Fibroblast of the aortic adventitia (primary cell): Measurements from ENCODE around the gene OSTF1. TPM values are rescaled to one million over a fixed set of nuclear protein-coding genes. Genes with fewer than 3 reads are reported as not detected.
A peak's percentile ranks its signal among the peaks of the same experiment; 100 is the strongest.

Source experiments
- DNase-seq: peaks from one replicate; pipeline ENCODE4 v3.0.0-alpha.2; 2010; ENCODE audit warnings: low read depth
- H3K4me3 ChIP-seq: 2 replicates; pipeline ENCODE4 v1.5.1; 2011; ENCODE audit warnings: low read depth, mild to moderate bottlenecking, control low read depth, low read length, moderate library complexity
- total RNA-seq: library from RNA; depleted of rRNA; stranded (reverse); fragments of >200 nt; gene quantifications from 2 replicates; pipeline ENCODE4 v1.2.3, GENCODE V29; 2012; ENCODE audit warnings: low replicate concordance
- TF ChIP-seq, protein P1 (sequence below): IDR thresholded peaks from 2 replicates; pipeline ENCODE4 v1.5.1; 2011; ENCODE audit warnings: mild to moderate bottlenecking, low read length, control low read depth, inconsistent platforms; ENCODE audit not compliant: insufficient read depth

Gene OSTF1
- total RNA-seq, 1 donor = 27.7 TPM

DNA sequence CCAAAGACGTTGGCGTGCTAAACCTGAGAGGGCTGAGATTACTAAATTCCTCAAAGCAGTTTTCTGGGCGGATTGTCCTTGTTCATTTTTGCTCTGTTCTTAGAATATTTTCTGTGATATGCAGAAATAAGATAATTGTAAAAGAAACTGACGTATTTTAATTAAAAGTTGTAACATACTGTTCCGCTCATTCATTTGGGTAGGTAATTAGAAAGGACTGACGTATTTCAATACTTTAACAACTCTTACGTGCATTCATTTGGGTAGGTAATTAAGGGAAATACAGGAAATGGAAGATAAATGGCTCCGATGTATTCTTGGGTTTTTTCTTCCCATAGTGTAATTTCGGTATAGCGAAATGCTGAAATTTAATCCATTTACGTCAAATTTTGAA, 1.1 kb downstream of the OSTF1 start:
- H3K4me3 ChIP-seq = peak overlapping the region; percentile 87
- no peak for DNase-seq
- TF ChIP-seq, protein P1, sequence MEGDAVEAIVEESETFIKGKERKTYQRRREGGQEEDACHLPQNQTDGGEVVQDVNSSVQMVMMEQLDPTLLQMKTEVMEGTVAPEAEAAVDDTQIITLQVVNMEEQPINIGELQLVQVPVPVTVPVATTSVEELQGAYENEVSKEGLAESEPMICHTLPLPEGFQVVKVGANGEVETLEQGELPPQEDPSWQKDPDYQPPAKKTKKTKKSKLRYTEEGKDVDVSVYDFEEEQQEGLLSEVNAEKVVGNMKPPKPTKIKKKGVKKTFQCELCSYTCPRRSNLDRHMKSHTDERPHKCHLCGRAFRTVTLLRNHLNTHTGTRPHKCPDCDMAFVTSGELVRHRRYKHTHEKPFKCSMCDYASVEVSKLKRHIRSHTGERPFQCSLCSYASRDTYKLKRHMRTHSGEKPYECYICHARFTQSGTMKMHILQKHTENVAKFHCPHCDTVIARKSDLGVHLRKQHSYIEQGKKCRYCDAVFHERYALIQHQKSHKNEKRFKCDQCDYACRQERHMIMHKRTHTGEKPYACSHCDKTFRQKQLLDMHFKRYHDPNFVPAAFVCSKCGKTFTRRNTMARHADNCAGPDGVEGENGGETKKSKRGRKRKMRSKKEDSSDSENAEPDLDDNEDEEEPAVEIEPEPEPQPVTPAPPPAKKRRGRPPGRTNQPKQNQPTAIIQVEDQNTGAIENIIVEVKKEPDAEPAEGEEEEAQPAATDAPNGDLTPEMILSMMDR = no peak

- no peak for DNase-seq
- H3K4me3 ChIP-seq = no peak overlapping the region
- TF ChIP-seq, protein P1 = no peak
These were observed 2.3 kb downstream of the OSTF1 start for GRCh38 chr9:75090579-75090978.

GRCh38 chr9:75092766-75093165, 4.5 kb downstream of the OSTF1 start:
- TF ChIP-seq, protein P1 = no peak
- no peak for DNase-seq
- H3K4me3 ChIP-seq = no peak overlapping the region

- DNase-seq = peak; percentile 43
- TF ChIP-seq, protein P1 = no peak
- H3K4me3 ChIP-seq = no peak overlapping the region
These were observed 8.5 kb downstream of the OSTF1 start for GRCh38 chr9:75096796-75097195.

- no peak overlapping the region for H3K4me3 ChIP-seq
- no peak for DNase-seq
- TF ChIP-seq, protein P1 = no peak
These were observed 12.8 kb downstream of the OSTF1 start for GRCh38 chr9:75101004-75101588.

DNA sequence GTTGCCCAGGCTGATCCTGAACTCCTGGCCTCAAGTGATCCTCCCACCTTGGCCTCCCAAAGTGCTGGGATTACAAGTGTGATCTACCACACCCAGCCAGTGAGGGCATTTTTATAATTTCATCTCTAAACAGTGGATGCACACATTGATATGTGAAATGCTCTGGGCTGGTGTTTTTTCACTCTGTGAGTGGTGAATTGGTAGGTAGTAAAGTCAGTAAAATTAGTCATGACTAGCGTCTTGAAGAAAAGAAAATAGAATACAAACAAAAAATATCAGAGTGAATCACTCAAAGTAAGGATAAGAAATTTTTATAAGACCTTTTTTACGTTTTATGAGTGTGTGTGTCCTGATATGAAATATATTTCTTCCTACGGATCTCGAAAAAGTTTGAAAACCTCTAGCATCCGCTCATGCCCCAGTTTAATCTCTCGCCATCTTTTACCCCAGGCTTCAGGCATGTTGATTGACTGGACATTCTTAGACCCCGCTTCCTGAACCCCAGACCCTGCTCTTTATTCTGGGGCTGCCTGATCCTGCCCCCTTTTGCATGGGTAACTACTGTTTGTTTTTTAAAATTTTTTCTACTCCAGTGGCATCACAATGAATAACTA, 14.0 kb downstream of the OSTF1 start:
- no peak overlapping the region for H3K4me3 ChIP-seq
- TF ChIP-seq, protein P1 = no peak
- no peak for DNase-seq

DNA sequence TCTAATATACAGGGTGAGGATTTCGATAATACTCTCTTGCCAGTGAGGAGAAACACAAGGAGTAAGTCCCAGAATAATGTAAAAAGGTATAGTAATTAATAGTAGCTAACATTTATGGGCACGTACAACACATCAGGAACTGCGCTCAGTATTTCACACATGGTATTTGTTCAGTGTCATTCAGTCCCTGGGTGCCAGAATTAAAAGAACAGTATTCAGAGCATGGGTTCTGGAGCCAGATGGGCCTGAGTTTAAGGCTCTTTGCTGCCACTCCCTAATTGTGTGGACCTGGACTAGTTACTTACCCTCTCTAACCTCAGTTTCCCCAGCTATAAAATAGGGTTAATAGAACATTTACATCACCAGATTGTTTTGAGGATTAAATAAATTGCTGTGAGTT, 16.3 kb downstream of the OSTF1 start:
- TF ChIP-seq, protein P1 = no peak
- DNase-seq = no peak

More for the DNA sequence above, 16.3 kb downstream of the OSTF1 start:
- H3K4me3 ChIP-seq = no peak overlapping the region
